ENCODE measurements around the gene CELF2. TPM values are rescaled to one million over a fixed set of nuclear protein-coding genes. Genes with fewer than 3 reads are reported as not detected.

The CELF2 gene
- total RNA-seq, 2 experiments from 2014 or later, result 197 to 205 TPM

GRCh38 chr10:11297136-11297535 lies 279.5 kb downstream of the CELF2 start:
- H3K4me3 ChIP-seq (ENCODE audit: low read length), result no peak overlapping the region
- no peaks in the 10 kb centered on the region for H3K27me3 ChIP-seq (ENCODE audit: control insufficient read depth in 1 of 2, insufficient read depth in 2 of 2, low read length in 2 of 2)
- Mint-ChIP-seq H3K9me3 (no peaks in the 10 kb centered on the region), H3K4me3 (no peak overlapping the region), H3K27ac (no peak overlapping the region), H3K4me1 (ENCODE audit: low read depth) (peaks cover 16% of the 10 kb centered on the region), H3K36me3 (ENCODE audit: low read depth) (peaks cover 8% of the 10 kb centered on the region), H3K27me3 (no peaks in the 10 kb centered on the region)
- CTCF ChIA-PET, result no interaction called here
- POLR2A ChIA-PET, result no interaction called here
- H3K4me1 ChIP-seq (ENCODE audit: insufficient read depth, low read length), result peaks cover 6% of the 10 kb centered on the region
- DNase-seq, result no peak
- intact Hi-C loops (cut with DNase I, micrococcal nuclease), result no loop called here
- TF ChIP-seq CTCF (IDR thresholded peaks at IDR 0.05), result no peak
- peaks cover 0 to 11% of the 10 kb centered on the region in 2 experiments for H3K9me3 ChIP-seq (ENCODE audit: control insufficient read depth in 1 of 2, insufficient read depth in 1 of 2, low read length in 2 of 2)
- no peak overlapping the region for H3K27ac ChIP-seq (ENCODE audit: low read depth in 1 of 2, low read length in 2 of 2)
- H3K36me3 ChIP-seq (ENCODE audit: insufficient read depth, low read length), result peaks cover 98% of the 10 kb centered on the region
- ATAC-seq (ENCODE audit: poor library complexity), result no peak

GRCh38 chr10:11298116-11298515 lies 280.4 kb downstream of the CELF2 start:
- Histone ChIP-seq H3K4me1 (ENCODE audit: insufficient read depth, low read length) (no peaks in the 10 kb centered on the region), H3K27me3 (ENCODE audit: control insufficient read depth in 1 of 2, insufficient read depth in 2 of 2, low read length in 2 of 2) (no peaks in the 10 kb centered on the region), H3K9me3 (ENCODE audit: control insufficient read depth in 1 of 2, insufficient read depth in 1 of 2, low read length in 2 of 2) (peaks cover 0 to 15% of the 10 kb centered on the region in 2 experiments), H3K27ac (ENCODE audit: low read depth in 1 of 2, low read length in 2 of 2) (no peak overlapping the region), H3K36me3 (ENCODE audit: insufficient read depth, low read length) (peaks cover 98% of the 10 kb centered on the region), H3K4me3 (ENCODE audit: low read length) (no peak overlapping the region)
- intact Hi-C loops (cut with DNase I, micrococcal nuclease), result no loop called here
- peaks cover 17% of the 10 kb centered on the region for H3K36me3 Mint-ChIP-seq (ENCODE audit: low read depth)
- no peak for TF ChIP-seq CTCF (IDR thresholded peaks at IDR 0.05)
- H3K9me3 Mint-ChIP-seq, result no peaks in the 10 kb centered on the region
- H3K27ac Mint-ChIP-seq, result peak overlapping the region; percentile 56
- no peak for ATAC-seq (ENCODE audit: poor library complexity)
- POLR2A ChIA-PET, result no interaction called here
- no peak overlapping the region for H3K4me3 Mint-ChIP-seq
- H3K27me3 Mint-ChIP-seq, result no peaks in the 10 kb centered on the region
- peaks cover 21% of the 10 kb centered on the region for H3K4me1 Mint-ChIP-seq (ENCODE audit: low read depth)
- CTCF ChIA-PET, result no interaction called here
- no peak for DNase-seq

GRCh38 chr10:11299125-11299524 lies 281.5 kb downstream of the CELF2 start:
- H3K36me3 Mint-ChIP-seq (ENCODE audit: low read depth), result peaks cover 27% of the 10 kb centered on the region
- H3K27me3 ChIP-seq (ENCODE audit: control insufficient read depth in 1 of 2, insufficient read depth in 2 of 2, low read length in 2 of 2), result no peaks in the 10 kb centered on the region
- POLR2A ChIA-PET, result no interaction called here
- no peaks in the 10 kb centered on the region for H3K9me3 Mint-ChIP-seq
- H3K4me3 Mint-ChIP-seq, result no peak overlapping the region
- no peak overlapping the region for H3K4me3 ChIP-seq (ENCODE audit: low read length)
- H3K27ac Mint-ChIP-seq, result peak overlapping the region; percentile 56
- CTCF ChIA-PET, result no interaction called here
- intact Hi-C loops (cut with DNase I, micrococcal nuclease), result no loop called here
- H3K27ac ChIP-seq (ENCODE audit: low read depth in 1 of 2, low read length in 2 of 2), result no peak overlapping the region
- H3K4me1 Mint-ChIP-seq (ENCODE audit: low read depth), result peaks cover 17% of the 10 kb centered on the region
- no peak for ATAC-seq (ENCODE audit: poor library complexity)
- DNase-seq, result no peak
- no peaks in the 10 kb centered on the region for H3K4me1 ChIP-seq (ENCODE audit: insufficient read depth, low read length)
- no peaks in the 10 kb centered on the region for H3K27me3 Mint-ChIP-seq
- TF ChIP-seq CTCF (IDR thresholded peaks at IDR 0.05), result no peak
- H3K36me3 ChIP-seq (ENCODE audit: insufficient read depth, low read length), result peaks cover 98% of the 10 kb centered on the region
- H3K9me3 ChIP-seq (ENCODE audit: control insufficient read depth in 1 of 2, insufficient read depth in 1 of 2, low read length in 2 of 2), result peaks cover 0 to 15% of the 10 kb centered on the region in 2 experiments
